Measurements from ENCODE around the gene OR2V2.
"Not testable (repeated sequence)": the region's sequence is repeated elsewhere in the genome, so short reads cannot be mapped to it uniquely, and the experiment has no call there.

OR2V2 gene, protein sequence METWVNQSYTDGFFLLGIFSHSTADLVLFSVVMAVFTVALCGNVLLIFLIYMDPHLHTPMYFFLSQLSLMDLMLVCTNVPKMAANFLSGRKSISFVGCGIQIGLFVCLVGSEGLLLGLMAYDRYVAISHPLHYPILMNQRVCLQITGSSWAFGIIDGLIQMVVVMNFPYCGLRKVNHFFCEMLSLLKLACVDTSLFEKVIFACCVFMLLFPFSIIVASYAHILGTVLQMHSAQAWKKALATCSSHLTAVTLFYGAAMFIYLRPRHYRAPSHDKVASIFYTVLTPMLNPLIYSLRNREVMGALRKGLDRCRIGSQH

DNA sequence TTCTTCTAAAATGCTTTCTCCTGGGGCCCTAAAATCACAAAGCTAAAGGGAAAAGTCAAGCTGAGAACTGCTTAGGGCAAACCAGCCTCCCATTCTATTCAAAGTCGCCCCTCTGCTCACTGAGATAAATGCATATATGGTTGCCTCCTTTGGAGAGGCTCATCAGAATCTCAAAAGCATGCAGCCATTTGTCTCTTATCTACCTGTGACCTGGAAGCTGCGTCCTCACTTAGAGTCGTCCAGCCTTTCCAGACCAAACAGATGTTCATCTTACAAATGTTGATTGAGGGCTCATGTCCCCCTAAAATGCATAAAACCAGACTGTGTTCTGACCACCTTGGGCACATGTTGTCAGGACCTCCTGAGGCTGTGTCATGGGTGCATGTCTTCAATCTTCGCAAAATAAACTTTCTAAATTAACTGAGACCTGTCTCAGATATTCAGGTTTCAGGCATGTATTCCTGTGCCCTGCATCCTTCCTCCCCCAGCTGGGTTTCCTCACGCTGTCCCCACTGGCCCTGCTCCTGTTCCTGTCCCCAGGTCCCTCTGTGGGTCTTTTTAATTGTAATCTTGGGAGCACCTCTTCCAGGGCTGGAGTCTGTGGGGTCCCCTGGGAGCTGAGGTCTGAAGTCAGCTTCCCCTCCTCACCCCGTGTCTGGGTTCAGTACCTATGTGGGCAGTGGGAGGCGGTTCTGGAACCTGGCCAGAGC lies at the start of gene OR2V2:
Gene OR2V2 (plus strand): TSS at position 660 of the 710 bp plus-strand sequence. CDS start 7,357 bp downstream, outside the sequence.
- not testable (repeated sequence) for DNase-seq (ENCODE audit: low read depth)

DNA sequence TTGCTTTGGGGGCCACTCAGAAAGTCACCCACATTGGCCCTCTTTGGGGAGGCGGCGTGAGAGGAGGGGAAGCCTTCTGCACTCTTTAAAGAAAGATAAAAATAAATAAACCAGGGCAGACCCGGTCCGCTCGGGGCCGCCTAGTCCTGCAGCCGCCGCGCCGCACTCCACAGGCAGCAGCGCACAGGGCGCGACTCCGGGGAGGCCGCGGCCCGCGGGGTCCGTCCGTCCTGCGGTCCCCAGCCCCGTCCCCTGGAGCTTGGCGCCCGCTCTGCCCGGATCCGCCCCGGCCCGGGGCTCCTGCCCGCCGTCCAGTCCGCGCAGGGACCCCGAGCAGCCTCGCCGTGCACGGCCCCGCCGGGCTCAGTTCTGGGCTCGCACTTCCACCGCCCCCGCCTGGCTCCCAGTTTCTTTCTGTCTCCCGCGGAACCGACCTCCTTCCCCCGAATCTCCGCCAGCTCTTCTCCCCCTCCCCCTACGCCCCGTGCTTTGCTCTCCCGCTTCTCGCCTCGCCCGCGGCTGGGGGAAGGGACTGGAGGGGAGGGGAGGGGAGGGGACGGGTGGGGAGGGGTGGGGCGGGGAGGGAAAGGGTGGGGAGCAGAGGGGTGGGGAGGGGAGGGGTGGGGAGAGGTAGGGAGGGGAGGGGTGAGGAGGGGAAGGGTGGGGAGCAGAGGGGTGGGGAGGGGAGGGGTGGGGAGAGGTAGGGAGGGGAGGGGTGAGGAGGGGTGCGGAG lies 49.5 kb upstream of the OR2V2 start:
- not testable (repeated sequence) for DNase-seq (ENCODE audit: low read depth)

DNA sequence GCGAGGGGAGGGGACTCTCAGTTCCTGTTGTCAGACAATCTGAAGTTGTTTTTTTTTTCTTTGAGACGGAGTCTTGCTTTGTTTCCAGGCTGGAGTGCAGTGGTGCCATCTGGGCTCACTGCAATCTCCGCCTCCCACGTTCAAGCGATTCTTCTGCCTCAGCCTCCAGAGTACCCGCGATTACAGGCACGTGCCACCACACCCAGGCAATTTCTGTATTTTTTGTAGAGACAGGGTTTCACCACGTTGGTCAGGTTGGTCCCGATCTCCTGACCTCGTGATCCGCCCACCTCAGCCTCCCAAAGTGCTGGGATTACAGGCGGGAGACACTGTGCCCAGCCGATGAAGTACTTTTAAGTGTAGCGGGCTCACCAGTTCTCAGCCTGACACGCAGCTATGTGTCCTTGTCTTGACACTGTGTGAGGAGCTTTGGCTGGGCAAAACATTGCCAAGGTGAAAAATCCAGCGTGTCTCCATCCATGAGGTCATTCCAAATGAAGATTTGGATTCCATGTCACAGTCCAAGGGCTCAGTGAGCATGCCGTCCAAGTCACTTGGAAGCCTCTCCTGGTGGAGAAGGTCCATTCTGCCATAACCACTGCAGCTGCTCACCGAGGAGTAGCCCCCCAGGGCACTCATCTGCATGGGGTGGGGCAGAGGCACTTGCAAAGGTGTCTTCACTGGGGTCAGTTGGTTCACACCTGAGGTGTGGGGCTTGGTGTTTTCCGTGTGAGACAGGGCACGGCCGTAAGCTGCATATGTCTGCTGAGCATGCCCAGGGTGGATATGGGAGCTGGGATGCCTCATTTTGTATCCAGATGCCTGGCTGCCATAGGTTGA lies 48.4 kb upstream of the OR2V2 start:
- DNase-seq (ENCODE audit: low read depth): no peak

DNA sequence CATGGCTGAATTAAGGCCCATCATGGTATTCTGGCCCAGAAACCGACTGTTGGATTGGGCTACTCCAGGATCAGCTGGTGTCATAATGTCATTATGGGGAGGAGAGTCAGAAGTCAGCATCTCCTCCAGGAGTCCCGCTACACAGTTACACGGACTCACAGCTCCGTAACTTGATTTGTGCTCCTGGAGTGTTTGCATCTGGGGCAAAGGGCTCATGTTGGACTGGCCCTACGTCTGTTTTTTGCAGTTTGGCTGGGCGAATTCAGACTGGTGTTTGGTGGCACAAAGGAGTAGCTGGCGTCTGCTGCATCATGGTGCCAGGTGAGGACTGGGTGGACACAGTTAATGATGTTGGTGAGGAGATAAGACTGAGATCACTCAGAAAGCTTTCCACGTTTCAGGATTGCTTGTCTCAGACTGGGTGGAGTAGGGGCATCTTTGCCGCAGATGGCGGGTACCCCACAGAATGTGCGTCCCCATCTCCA lies 47.7 kb upstream of the OR2V2 start:
- no peak for DNase-seq (ENCODE audit: low read depth)

DNA sequence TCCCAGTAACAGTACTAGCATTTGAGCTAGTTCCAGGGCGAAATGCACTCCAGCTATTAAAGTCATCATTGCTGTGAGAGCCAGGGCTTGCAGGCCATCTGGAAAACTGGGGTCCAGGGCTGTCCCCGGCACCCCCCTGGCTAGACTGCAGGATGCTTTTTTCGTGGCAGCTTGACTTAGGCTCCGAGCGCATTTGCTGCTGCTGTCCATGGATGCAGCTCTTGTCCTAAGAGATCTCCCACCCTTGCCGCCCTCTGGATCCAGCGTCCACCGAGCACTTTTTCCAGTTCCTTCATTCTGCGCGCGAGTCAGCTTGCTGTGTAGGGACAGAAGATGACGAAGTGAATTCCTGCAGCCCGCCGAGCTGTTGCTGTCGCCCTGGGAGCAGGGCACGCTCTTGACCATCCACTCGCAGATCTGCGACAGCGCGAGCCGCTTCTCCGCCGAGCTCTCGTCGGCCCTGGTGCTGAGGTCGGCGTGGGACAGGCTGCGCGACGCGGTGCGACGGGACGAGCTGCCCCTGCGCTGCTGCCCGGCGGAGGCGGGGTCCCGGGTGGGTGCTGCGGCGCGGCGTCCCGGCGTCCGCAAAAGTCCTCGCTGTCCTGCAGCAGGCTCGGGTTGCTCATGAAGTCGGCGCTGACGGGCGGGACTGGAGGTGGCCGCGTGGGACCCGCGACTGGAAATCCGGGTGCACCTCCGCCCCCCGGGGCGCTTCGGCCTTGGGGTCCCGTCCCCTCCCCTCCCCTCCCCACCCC lies 47.1 kb upstream of the OR2V2 start:
- DNase-seq (ENCODE audit: low read depth): no peak

DNA sequence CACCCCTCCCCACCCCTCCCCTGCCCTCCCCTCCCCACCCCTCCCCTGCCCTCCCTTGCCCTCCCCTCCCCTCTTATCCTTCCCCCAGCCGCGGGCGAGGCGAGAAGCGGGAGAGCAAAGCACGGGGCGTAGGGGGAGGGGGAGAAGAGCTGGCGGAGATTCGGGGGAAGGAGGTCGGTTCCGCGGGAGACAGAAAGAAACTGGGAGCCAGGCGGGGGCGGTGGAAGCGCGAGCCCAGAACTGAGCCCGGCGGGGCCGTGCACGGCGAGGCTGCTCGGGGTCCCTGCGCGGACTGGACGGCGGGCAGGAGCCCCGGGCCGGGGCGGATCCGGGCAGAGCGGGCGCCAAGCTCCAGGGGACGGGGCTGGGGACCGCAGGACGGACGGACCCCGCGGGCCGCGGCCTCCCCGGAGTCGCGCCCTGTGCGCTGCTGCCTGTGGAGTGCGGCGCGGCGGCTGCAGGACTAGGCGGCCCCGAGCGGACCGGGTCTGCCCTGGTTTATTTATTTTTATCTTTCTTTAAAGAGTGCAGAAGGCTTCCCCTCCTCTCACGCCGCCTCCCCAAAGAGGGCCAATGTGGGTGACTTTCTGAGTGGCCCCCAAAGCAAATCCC lies 46.2 kb upstream of the OR2V2 start:
- DNase-seq (ENCODE audit: low read depth): not testable (repeated sequence)

DNA sequence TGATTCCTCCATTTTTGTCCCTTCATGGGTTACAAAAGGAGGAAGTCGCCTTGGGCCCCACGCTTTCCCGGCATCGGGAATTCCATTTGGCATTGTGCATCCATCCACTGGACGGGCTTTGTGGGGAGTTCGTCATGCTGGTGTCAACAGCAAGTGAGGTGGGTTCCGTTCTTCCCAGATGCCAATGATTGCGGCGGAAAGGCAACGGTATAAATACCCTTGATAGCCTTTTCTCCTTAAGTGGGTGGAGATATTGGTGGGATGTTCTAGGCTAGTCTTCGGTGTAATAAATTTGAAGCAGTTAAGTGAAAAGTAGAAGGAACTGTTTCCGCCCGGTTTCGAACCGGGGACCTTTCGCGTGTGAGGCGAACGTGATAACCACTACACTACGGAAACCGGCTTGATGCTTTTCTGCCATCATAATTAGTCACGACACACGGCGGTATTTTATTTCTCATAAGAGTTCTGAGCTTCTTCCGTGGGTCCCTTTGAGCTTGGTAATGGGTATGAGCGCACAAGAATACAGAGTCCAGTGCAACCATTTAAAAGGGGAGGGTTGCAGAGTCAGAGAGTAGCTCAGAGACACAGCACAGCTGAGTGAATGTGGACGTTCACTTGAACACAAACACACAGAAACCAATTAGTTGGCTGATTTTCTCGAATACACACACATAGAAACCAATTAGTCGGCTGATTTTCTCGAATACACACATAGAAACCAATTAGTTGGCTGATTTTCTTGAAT lies 45.3 kb upstream of the OR2V2 start:
- DNase-seq (ENCODE audit: low read depth): not testable (repeated sequence)

DNA sequence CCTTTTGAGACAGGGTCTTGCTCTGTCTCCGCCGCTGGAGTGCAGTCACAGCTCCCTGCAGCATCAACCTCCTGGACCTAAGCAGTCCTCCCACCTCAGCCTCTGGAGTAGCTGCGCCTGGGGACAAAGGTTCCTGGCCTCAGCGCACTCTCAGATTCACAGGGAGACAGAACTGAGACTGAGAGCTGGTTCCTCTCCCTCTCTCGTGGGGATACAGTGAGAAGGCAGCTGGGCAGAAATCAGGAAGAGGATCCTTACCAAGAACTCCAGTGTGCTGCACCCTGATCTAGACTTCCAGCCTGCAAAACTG lies 43.2 kb upstream of the OR2V2 start:
- not testable (repeated sequence) for DNase-seq (ENCODE audit: low read depth)

DNA sequence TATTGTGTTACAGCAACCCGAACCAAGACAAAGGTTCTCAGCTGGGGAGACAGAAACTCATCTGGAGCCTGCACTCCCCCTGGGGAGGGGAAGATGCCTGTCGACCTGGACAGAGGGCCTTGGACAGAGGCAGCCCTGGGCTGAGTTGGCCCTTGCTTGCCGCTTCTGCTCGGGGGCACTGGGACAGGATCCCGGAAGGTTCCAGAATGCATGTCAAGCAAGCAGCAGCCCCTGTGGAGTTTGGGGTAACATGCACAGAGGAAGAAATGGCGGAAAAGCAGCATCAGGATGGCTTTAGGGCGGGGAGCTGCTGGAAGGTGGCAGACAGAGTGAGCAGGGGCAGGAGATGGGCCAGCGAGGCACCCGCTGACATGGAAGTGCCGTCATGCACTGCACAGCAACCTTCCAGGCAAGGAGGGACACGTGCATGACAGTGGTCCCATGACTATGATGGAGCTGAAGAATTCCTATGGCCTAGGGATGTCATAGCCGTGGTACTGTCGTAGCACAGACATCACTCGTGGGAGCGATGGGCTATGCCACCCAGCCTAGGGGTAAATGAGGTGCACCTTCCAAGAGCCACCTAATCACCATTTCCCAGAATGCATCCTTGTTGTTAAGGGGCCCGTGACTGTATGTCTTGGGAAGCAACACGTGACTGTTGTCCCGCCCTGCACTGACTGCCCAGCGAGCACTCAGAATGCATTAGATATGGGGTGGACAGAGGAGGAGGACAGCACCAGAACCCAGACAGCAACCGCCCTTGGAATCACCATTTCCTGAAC lies 42.6 kb upstream of the OR2V2 start:
- not testable (repeated sequence) for DNase-seq (ENCODE audit: low read depth)

DNA sequence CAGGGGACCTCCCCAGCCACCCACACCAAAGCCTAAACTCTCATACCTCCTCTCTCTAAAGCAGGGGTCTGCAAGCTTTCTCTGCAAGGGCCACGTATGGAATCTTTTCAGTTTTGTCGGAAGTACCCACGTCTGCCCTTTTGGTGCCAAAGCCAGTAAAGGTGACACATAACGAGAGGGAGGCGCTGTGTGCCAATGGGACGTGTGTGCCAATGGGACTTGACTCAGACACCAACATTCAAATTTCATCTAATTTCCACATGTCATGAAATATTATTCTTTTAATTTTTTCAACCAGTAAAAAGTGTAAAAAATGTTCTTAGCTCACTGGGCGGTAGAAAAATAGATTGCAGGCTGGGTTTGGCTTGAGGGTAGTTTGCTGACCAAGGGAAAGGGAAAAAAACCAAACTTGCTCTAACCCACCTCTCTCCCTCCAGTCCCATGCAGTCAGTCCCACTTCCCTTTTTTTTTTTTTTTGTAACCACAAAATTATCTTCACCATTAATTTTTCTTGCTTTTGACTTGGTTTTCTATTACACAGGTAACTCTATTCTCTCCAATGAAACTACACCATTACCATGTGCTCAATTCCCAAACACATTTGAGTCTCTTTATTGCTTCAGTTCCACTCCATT lies 41.9 kb upstream of the OR2V2 start:
- no peak for DNase-seq (ENCODE audit: low read depth)

DNA sequence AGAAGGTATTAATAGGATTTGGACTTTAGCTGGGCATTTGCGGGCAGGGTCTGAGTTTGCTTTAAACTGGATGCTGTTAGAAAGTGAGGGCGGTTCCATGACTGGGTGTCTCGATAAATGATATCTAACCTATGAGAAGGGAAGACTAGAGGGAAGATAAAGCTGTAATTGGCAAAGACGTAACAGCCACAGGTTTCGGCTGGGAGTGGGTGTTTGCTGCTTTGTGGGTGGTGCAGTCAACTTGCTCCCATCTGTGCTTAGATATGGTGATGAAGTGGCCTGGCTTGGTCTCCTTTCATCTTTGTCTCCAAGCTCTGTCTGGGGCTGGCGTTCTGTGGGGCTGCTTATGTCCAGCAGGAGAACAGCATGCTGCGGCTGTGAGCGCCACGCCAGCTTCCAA lies 39.7 kb upstream of the OR2V2 start:
- no peak for DNase-seq (ENCODE audit: low read depth)

DNA sequence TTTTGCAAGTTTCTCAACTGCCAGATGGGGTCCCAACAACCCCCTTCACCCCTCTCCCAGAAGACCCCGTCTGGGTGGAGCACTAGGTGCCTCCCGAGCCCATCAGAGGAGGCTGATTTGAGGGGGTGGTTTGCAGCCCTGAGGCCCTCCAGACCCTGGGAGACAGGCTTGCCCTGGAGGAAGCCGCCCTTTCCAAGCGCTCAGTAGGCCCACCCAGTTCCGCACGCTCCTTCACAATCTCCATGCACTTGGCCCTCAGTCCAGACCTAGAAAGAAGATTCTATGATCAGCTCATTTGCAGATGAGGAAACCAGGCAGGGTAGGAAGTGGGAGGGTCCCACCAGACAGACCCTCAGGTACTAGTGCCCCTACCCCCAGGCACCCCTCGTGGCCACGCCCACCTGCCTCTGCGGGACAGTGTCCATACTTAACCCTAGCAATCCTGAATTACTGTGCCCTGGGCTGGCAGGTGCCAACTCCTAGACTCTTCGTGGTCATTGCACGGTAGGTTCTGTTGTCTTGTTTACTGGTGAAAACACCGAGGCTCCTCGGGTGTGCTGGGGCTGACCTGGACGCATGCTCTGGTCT lies 38.7 kb upstream of the OR2V2 start:
- no peak for DNase-seq (ENCODE audit: low read depth)

DNA sequence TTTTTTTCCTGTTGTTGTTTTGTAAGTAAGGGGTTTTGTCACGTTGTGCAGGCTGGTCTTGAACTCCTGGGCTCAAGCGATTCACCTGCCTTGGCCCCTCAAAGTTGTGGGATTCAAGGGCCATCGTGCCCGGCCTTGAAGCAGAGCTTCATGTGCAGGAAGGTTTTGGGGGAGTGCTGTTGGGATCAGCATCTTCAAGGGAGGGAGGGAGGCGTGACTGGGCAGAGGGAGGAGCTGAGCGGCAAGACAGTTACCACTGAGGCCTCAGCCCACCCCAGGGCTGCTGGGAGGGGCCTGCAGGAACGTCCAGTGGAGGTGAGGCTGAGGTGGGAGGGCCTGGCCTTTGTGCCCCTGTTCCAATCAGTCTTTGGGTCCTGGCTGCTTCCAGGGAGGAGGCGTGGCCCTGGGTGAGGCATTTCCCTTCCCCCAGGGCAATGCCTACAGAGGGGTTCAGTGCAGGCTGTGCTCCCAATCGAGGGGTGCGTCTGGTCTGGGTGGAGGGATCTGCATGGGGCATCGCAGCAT lies 37.8 kb upstream of the OR2V2 start:
- no peak for DNase-seq (ENCODE audit: low read depth)

DNA sequence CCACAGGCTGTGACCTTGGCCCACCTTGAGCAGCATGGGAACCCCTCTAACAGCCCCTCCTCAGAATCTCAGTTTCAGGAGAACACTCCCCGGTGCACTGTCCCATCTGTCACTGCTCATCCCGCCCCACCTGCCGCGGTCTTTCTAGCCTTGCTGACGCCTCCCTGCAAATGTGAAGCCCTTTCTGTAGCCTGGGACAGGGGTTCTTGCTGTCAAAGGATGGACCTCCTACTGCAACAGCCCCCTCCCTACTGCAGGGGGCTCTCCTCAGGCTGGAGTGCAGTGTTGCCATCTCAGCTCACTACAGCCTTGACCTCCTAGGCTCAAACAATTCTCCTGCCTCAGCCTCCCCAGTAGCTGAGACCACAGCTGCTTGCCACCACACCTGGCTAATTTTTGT lies 36.4 kb upstream of the OR2V2 start:
- DNase-seq (ENCODE audit: low read depth): no peak

DNA sequence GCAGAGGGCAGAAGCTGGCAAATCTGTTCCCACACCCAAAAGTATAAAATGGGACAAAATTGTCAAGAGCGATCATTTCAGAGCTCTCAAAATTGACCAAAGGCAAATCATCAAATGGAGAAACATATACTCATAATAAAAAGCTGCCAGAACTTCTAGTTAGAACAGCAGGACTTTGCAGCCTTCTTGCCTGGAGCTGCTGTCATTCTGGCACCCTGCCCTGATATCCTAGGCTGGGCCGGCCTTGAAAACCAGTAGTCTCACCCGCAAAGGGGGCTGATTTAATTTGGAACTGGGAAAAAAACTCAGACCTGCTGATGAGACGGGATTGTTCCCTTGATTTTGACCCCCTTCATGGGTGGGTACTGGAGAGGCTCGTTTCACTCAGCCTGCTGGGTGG lies 34.9 kb upstream of the OR2V2 start:
- DNase-seq (ENCODE audit: low read depth): no peak

DNA sequence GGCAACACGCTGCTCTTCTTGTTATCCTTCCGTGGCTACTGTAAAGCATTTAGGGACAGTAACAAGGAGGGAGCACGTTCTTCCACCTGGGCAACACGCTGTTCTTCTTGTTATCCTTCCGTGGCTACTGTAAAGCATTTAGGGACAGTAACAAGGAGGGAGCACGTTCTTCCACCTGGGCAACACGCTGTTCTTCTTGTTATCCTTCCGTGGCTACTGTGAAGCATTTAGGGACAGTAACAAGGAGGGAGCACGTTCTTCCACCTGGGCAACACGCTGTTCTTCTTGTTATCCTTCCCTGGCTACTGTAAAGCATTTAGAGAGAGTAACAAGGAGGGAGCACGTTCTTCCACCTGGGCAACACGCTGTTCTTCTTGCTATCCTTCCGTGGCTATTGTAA lies 33.8 kb upstream of the OR2V2 start:
- DNase-seq (ENCODE audit: low read depth): not testable (repeated sequence)

DNA sequence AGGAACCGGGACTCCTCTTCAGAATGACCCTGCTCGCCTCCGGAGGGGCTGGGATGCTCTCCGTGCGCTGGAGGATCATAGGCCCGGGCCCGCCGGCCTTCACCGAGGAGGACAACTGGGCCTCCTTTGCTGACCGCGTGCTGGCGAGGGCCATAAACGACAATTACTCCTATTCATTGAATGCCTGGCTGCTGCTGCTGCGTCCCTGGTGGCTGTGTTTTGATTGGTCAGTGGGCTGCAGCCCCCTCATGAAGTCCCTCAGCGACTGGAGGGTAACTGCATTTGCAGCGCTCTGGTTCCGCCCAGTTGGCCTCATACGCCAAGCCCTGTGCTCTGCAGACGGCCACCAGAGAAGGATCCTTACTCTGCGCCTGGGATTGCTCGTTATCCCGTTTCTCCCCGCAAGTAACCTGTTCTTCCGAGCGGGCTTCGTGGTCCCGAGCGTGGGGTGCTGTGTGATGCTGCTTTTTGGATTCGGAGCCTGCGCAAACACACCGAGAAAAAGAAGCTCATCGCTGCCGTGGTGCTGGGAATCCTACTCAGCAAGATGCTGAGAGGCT lies 33.0 kb upstream of the OR2V2 start:
- no peak for DNase-seq (ENCODE audit: low read depth)
